ENCODE data around the gene MITF.

The MITF gene

GRCh38 chr3:69821133-69821532 lies 81.9 kb downstream of the MITF start:
- DNase-seq (ENCODE audit: low read depth) = no peak
- no peak overlapping the region for H3K4me3 ChIP-seq (ENCODE audit: low read depth, low read length)

- no peak overlapping the region for H3K4me3 ChIP-seq (ENCODE audit: low read depth, low read length)
- no peak for DNase-seq (ENCODE audit: low read depth)
These were observed 84.5 kb downstream of the MITF start for GRCh38 chr3:69823743-69824142.

- no peak for DNase-seq (ENCODE audit: low read depth)
- no peak overlapping the region for H3K4me3 ChIP-seq (ENCODE audit: low read depth, low read length)
These were observed 86.2 kb downstream of the MITF start for GRCh38 chr3:69825446-69825845.

GRCh38 chr3:69827127-69827526 lies 87.9 kb downstream of the MITF start:
- H3K4me3 ChIP-seq (ENCODE audit: low read depth, low read length) = no peak overlapping the region
- DNase-seq (ENCODE audit: low read depth) = no peak

DNA sequence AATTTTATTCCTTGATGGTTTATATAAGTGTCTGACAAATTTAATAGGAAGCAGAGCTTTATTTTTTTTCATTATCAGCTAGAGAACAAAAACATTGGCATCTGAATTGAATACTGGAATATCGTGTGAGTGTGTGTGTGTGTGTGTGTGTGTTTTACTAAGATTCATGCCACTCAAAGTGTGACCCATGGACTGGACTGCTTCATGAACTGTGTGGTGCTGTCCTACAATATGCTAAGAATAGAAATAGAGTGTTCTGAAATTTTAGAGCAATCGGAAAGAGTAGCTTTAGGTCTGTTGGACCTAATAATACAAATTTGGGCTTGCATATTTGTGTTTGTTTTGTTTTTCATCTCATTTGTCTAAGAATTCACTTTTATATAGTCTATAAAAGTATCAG lies 89.6 kb downstream of the MITF start:
- DNase-seq (ENCODE audit: low read depth) = no peak
- H3K4me3 ChIP-seq (ENCODE audit: low read depth, low read length) = no peak overlapping the region

DNA sequence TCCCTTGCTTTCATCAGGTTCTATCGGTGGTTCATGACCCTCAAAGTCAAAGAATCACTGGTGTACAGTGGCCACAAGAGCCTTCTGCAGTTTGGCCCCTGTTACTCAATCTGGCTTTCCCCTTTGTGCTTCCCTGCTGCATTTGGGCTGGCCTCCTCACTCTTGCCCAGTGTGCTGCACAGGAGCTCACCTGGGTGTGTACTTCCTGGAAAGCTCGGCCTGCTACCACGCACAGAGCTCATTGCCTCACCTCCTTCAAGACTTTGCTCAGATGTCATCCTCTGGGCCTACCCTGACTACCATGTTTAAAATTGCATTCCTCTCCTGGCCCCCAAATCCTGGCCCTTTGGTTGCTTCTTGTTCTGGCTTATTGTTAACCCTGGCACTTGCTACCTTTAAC lies 90.9 kb downstream of the MITF start:
- DNase-seq (ENCODE audit: low read depth) = no peak
- H3K4me3 ChIP-seq (ENCODE audit: low read depth, low read length) = no peak overlapping the region

DNA sequence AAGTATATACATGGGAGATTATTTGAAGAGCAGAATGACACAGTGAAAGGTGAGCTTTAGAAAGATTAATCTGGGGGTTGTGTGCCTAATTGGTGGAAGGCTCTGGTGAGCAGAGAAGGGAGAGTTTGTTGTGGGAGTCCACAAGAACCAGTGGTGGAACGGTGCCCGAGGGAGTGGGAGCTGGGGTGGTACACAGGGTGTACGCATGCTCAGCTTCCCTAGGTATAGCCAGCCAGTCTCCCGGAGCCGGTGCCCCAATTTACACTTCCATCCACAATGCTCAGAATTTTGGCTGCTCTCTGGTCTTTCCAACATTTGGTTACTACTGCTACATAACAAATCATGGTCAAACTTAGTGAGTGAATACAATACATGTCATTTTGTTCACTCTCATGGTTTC lies 92.5 kb downstream of the MITF start:
- no peak for DNase-seq (ENCODE audit: low read depth)
- no peak overlapping the region for H3K4me3 ChIP-seq (ENCODE audit: low read depth, low read length)

- DNase-seq (ENCODE audit: low read depth) = no peak
These were observed 94.3 kb downstream of the MITF start for GRCh38 chr3:69833591-69833990.

DNA sequence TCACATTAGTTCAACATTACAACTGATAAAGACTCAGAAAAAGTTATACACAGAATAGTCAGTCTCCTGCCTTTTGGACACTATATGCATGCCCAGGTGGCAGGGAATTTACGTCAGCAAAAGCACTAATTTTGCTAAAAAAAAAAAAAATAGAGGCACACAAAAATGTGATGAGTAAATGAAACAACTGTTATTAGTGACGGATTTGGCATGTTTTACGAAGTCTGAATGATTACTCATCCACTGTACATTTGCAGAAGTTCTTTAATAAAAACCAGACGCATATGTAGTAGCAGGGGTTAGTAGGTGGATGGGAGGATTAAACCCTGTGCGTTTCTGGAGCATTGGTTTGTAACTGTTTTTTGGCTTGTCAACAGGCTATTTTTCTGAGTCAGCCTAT lies 99.0 kb downstream of the MITF start:
- H3K4me3 ChIP-seq (ENCODE audit: low read depth, low read length) = no peak overlapping the region
- DNase-seq (ENCODE audit: low read depth) = peak; percentile 91

More at GRCh38 chr3:69833591-69833990, 94.3 kb downstream of the MITF start:
- H3K4me3 ChIP-seq (ENCODE audit: low read depth, low read length) = no peak overlapping the region

- H3K4me3 ChIP-seq (ENCODE audit: low read depth, low read length) = no peak overlapping the region
- DNase-seq (ENCODE audit: low read depth) = peak; percentile 64
These were observed 99.6 kb downstream of the MITF start for GRCh38 chr3:69838696-69839515.

GRCh38 chr3:69842351-69842750 lies 103.1 kb downstream of the MITF start:
- no peak overlapping the region for H3K4me3 ChIP-seq (ENCODE audit: low read depth, low read length)
- DNase-seq (ENCODE audit: low read depth) = no peak

DNA sequence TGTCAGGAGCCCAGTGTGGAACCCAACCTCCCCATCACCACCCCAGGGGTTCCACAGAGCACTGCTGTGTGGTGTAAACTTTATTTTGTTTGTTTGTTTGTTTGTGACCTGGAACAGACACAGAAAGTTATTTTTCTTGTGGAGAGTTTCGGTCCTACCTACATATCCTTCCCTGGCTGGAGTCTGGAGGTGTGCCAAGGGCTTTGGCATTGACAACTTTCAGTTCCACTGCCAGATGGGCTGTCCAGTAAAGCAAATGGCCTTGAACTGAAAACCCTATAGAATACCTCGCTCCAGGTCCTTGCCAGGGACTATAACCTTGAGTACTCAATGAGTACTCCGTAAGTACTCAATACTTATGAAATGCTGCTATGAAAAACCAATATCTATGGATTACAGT lies 103.5 kb downstream of the MITF start:
- DNase-seq (ENCODE audit: low read depth) = no peak
- no peak overlapping the region for H3K4me3 ChIP-seq (ENCODE audit: low read depth, low read length)

- no peak overlapping the region for H3K4me3 ChIP-seq (ENCODE audit: low read depth, low read length)
- DNase-seq (ENCODE audit: low read depth) = no peak
These were observed 105.4 kb downstream of the MITF start for GRCh38 chr3:69844706-69845105.

- no peak overlapping the region for H3K4me3 ChIP-seq (ENCODE audit: low read depth, low read length)
- no peak for DNase-seq (ENCODE audit: low read depth)
These were observed 108.0 kb downstream of the MITF start for GRCh38 chr3:69847303-69847702.

DNA sequence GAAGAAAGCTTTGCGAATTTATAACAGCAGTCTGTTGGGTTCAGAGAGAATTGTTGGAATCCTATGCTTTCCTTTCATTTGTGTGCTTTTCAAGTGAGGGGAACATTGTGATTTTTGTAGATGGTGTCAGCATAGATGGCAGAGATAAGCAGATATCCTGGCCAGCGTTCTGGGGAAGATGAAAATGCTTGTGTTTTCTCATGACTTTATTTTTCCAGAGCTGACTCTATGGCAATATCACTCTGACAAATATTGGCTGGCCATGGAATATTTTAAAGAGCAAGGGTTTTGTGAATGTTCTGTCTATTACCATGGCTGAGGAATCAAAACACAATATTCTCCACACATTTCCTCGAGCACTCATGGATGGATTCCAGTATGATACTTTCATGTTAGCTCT lies 108.8 kb downstream of the MITF start:
- H3K4me3 ChIP-seq (ENCODE audit: low read depth, low read length) = no peak overlapping the region
- no peak for DNase-seq (ENCODE audit: low read depth)

GRCh38 chr3:69850849-69851248 lies 111.6 kb downstream of the MITF start:
- no peak overlapping the region for H3K4me3 ChIP-seq (ENCODE audit: low read depth, low read length)
- no peak for DNase-seq (ENCODE audit: low read depth)

DNA sequence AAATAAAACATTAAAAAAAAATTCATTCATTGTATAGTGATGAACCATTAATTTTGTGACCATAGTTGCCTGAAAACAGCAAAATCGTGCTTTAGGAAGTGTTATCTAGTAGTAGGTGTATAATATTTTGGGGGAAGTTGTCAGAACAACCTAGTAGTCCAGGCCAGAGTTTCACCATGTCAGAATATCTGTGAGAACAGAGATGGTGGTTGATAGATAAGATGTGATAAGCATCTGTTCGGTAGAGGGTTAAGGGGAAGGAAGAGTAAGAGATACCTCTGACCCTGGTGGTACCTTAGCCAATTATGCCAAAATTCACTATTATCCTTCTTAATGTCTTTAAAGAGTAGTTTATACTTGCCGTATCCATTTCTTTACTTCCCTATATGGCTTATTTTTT lies 113.8 kb downstream of the MITF start:
- no peak overlapping the region for H3K4me3 ChIP-seq (ENCODE audit: low read depth, low read length)

GRCh38 chr3:69855436-69856162 lies 116.3 kb downstream of the MITF start:
- peak; percentile 7 for DNase-seq (ENCODE audit: low read depth)
- no peak overlapping the region for H3K4me3 ChIP-seq (ENCODE audit: low read depth, low read length)

More for the DNA sequence above, 113.8 kb downstream of the MITF start:
- DNase-seq (ENCODE audit: low read depth) = no peak

GRCh38 chr3:69856965-69857705 lies 117.9 kb downstream of the MITF start:
- no peak for DNase-seq (ENCODE audit: low read depth)
- H3K4me3 ChIP-seq (ENCODE audit: low read depth, low read length) = no peak overlapping the region

DNA sequence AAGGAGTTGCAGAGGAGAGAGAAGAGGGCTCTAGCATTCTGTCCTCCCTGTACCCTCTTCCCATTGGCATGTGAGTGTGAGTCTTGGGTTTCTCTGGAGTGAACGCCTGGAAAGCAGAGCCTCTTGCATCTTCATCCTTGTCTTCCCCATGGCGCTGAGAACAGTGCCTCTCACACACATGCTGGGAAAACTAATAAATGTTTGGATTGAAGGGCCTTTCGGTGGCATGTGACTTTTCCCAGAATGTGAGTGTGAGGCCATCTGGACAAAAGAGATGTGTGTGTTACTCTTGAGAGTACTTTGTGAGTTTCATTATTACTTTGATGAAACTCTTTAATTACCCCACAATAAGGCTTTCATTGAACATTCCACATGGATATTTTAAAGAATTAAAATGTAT lies 122.3 kb downstream of the MITF start:
- no peak overlapping the region for H3K4me3 ChIP-seq (ENCODE audit: low read depth, low read length)
- DNase-seq (ENCODE audit: low read depth) = no peak

All from skeletal muscle cell (primary cell).